GM18867 (cell line): ENCODE measurements around the gene ARSA.
"Not testable (repeated sequence)": the region's sequence is repeated elsewhere in the genome, so short reads cannot be mapped to it uniquely, and the experiment has no call there.

ENCODE experiments used
- ATAC-seq: cut with Tn5 transposase; IDR thresholded peaks from one replicate; pipeline ENCODE4 v1.9.1; 2021; ENCODE audit warnings: mild to moderate bottlenecking, moderate library complexity; ENCODE audit not compliant: unreplicated experiment

The ARSA gene

DNA sequence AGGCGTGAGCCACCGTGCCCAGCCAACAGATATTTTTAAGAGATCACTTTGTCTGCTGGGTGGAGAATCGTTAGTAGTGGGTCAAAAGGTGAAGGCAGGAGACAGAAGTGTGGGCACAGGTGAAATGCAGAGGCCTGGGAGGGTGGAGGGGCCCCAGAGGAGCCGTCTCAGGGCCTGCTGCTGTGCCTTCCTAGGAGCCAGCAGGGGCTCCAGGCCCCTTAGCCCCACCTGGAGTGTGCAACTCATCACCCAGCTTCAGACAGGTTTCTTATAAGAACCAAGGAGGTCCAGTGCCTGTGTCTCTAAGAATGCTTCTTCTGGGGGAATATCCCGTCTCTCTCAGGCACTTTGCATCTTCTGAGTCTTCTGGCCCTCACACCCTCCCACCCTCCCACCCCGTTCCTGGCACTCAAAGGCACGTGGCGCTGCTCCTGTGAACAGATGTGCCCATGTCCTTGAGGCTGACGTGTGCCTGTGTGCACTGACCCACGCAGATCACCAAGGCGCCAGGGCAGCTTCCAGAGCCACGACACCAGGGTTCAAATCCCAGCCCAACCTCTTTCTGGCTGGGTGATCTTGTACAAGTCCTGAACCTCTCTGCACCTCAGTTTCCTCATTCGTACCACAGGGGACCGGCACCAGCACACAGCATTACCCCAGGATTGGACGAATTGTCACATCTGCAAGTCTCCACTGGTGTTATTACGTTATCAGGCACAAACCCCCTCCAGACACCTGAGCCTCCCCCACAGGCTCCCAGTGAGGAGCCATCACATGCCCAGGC, 3.4 kb downstream of the ARSA start:
- no peak for ATAC-seq

DNA sequence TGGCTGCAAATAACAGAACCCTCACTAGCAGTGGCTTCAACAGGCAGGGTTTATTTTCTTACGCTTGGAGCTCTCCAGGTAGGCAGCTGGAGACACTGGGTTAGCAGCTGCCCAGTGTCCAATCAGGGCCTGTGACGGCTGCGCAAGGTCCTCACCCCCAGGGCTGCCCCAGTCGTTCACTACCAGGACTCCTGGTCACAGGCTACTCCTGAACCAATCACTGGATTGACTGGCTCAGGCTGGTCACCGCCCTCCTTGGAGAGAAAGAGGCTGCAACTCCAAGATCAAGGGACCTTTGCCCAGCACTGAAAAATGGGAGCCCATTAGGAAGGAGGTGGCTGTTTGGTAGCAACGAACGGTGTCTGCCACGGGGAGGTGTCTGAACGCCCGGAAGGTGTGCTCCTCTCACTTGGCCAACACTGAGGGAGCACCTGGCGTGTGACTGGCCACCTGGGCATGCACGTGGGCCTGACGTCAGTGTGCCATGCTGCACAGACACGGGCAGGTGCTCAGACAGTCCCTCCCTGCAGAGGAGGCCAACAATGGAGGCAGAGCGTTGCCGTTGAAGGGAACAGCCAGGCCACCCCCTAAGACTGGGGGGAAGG, 5.1 kb downstream of the ARSA start:
- ATAC-seq = no peak

DNA sequence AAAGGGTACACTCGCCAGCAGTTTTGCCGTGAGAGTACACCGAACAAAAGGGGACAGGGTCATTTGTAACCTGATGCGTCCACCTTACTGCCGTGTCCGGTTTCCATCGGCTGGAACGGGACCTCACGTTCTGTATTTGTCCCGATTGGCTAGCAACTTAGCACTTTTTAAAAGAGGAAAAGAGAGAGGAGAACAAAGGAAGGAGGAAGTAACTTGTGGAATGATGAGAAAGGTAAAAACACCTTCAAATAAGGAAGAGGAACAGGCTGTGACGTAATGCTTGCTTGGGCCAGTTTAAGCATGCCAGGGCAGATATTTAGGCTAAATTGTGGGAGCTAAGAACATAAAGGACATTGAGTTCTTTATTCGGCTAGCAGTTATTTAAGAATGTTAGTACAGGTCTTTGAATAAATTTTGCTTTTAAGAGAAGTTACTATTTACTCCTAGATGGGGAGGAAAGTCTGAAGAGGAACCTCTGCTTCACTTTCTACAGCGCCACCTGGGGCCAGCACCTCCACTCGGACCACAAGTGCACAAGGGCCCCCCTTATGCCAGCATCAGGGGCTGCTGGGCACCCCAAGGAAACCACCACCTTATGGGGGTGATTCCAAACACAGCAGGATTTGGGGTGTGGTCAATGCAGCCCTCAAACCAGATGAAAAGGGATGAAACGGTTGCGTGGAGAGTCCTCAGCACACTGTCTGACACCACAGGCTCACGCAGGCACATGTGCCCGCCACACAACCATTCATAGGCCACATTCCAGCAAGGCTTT, 5.8 kb downstream of the ARSA start:
- ATAC-seq = no peak

DNA sequence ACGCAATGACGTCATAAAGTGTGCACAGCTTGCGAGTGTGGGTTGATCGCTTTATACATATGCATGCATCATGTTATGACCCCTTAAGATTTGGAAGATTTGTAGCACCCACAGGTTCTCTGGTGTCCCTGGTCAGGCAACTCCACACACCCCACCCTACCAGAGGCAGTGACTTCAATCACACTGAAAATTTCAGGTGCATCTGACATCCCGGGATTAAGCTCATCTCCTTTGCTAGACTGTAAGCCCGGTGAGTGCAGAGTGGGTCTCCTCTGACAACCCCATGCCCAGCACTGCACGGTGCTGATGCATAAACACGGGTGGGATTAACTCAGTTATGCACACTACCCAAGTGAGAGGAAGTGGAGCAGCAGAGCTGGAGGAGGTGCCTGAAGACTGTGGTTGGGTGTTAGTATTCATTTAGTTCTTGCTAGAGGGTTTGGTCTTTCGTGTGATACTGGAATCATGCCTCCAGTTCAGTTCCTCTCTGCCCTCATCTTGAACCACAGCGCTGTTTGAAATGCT, 6.5 kb downstream of the ARSA start:
- ATAC-seq = peak; percentile 46

- peak; percentile 55 for ATAC-seq
Measured at GRCh38 chr22:50620593-50621355, 7.2 kb downstream of the ARSA start.

DNA sequence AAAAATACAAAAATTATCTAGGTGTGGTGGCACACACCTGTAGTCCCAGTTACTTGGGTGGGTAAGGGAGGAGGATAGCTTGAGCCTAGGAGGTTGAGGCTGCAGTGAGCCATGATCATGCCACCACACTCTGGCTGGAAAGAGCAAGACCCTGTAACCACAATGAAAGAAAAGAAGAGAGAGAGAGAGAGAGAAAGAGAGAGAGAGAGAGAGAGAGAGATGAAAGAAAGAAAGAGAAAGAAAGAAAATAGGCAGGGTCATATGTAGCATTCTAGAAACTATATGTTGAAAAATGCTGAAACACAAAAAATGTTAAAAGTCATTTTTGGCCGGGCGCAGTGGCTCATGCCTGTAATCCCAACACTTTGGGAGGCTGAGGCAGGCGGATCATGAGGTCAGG, 13.7 kb downstream of the ARSA start:
- not testable (repeated sequence) for ATAC-seq

GRCh38 chr22:50613291-50613981, 14.5 kb downstream of the ARSA start:
- ATAC-seq = no peak

DNA sequence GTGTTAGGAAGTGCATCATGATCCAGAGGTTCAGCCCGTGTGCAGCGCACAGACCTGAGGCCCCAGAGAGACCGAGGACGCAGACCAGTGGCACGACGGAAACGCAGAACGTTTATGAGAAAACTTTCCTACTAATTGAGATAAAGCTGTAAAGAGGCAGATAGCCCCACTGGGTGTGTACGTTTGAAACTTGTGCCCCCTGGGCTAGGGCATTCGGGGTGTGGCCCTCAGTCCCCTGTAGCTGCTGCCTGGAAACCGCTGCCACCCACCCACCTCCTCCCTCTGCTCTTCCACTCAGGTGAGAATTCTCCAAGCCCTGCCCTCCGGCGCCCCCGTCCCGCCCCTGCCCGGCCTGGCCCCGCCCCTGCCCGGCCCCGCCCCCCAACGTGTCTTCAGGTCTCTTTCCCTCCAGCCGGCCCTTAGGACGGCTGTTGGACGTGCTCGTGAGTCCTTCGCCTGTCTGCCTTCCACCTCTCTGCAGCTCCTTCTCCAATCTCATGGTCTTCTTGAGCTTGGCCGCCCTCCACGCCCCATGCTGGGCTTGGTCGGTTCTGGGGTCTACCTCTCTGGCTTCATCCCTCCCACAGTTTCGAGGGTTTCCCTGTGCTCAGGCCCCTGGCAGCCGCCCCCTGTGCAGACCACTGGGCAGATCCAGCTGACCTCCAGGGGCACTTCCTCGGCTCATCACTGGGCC, 15.3 kb downstream of the ARSA start:
- no peak for ATAC-seq

- ATAC-seq = no peak
Measured at GRCh38 chr22:50612168-50612527, 15.8 kb downstream of the ARSA start.

- ATAC-seq = no peak
Measured at GRCh38 chr22:50611341-50612060, 16.5 kb downstream of the ARSA start.

- no peak for ATAC-seq
Measured at GRCh38 chr22:50610581-50610980, 17.4 kb downstream of the ARSA start.

- ATAC-seq = no peak
Measured at GRCh38 chr22:50610041-50610451, 17.9 kb downstream of the ARSA start.

DNA sequence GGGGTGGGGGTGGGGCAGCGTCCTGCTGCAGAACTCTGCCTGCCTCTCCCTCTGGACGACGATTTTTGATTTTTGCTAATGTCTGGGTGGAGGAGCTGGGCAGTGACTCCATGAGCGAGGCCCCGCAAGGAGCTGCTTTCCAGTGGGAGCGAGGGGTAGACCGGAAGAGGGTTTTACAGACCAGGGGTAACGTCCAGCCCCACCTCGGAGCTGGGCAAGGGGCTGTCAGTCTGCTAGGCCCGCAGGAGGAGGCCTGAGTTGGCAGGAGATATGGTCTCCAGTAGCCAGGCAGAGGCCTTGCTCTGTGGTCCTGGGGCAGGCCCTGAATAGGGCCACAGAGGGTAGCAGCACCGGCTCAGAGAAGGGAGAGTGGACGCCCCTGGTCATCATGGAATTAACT, 18.4 kb downstream of the ARSA start:
- no peak for ATAC-seq

DNA sequence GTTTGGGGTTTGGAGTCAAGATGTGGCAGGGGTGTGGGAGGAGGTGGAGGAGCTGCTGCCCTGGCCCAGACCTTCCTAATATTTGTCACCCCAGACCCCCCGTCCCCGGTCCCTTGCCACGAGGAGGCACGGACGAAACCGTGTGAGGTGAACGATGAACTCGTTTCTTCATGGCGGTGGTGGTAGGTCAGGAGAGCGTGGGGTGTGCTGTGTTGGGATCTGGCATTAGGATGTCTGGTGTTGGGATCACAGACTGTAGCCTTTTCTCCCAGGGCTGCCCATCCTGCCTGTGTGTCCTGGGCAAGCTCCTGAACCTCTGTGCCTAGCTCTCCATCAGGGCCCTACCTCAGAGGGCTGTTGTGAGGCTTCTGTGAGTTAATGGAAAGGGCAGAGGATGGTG, 19.0 kb downstream of the ARSA start:
- no peak for ATAC-seq

GRCh38 chr22:50608058-50608840, 19.7 kb downstream of the ARSA start:
- not testable (repeated sequence) for ATAC-seq

DNA sequence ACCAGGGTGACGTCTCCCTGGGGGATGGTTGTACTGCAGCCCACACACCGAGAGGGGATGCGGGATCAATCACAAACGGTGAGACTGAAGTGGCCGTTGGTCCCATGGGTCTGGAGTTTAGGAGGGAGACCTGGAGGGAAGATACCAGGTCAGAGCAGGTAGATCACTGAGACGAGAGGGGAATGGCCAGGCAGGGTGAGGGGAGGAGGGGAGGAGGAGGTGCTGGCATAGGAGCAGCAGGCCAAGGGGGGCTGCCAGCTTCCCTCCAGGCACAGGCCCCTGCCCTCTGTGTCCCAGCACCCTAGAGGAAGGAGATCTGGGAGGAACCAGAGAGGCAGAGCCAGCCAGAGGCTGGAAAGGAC, 20.3 kb downstream of the ARSA start:
- no peak for ATAC-seq

GRCh38 chr22:50606946-50607658, 20.9 kb downstream of the ARSA start:
- no peak for ATAC-seq
